ENCODE data around the gene EEF2K. TPM values are rescaled to one million over a fixed set of nuclear protein-coding genes. Genes with fewer than 3 reads are reported as not detected.

The EEF2K gene
- total and polyA plus RNA-seq, 2 of the 13 experiments (the other 11 are each of a cell fraction or from before 2014, with no cell fraction given), result 22.0 to 23.8 TPM

DNA sequence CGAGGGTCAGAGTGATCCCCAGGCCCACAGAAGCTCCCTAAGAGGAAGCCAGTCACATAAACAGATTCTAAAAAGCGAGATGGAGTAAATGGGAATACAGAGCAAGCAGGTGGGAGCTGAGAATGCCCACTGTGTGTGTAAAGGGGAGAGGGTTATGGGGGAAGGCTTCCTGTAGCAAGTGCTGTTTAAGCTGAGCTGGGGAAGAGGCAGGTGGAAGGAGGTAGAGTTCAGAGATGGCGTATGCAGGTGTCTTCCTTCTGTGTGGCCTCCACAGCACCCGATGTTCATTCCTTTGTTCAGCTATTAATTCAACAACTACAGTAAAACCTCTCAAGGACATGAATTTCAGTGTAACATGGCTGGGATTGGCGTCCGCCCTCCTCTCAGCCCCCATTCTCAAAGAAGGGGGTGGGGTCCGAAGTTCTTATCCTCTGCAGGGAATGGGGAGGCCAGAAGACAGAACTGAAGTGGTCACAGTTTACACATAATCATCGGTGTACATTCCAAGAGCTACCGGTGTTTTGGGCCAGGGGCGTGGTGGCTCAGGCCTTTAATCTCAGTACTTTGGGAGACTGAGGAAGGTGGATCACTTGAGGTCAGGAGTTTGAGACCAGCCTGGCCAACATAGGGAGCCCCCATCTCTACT, 1.8 kb downstream of the EEF2K start:
- CTCF ChIA-PET (ENCODE audit: low intra/inter-chr PET ratio, low total read pairs), result no interaction called here
- BruUV-seq (replicated peaks), result TSS peak; percentile 49
- no peaks in the 10 kb centered on the region; a peak in 1 of 5 replicates for H3K27me3 ChIP-seq (ENCODE audit: control insufficient read depth in 1 of 2, insufficient read depth in 2 of 2, low read length in 2 of 2)
- no peak overlapping the region for H2AFZ ChIP-seq (ENCODE audit: low read length)
- H4K20me1 ChIP-seq (ENCODE audit: insufficient read depth, low read length), result 0 out of 2 replicates have a peak, but pooled peaks cover 4% of the 10 kb centered on the region
- peaks cover 53% of the 10 kb centered on the region for H3K79me2 ChIP-seq (ENCODE audit: insufficient read depth, low read length)
- in situ Hi-C loops (cut with HindIII; ENCODE audit: extremely low pct_ligation_motif_present, low pct_unique_long_range_greater_than_20kb) (no loop called here), intact Hi-C loops (cut with micrococcal nuclease; ENCODE audit: unreplicated experiment) (loop anchor here (5.0 kb wide), 1 partner anchor 79 kb away; no protein-coding TSS in a partner anchor)
- peak overlapping the region; percentile 89 to 97 (median 93) for H3K4me3 ChIP-seq (replicated peaks in 1 of 3; ENCODE audit: insufficient read depth in 1 of 3, low read depth in 2 of 3, low read length in 3 of 3)
- FAIRE-seq (no peak), ATAC-seq (no peak), DNase-seq (ENCODE audit: low spot score) (no peak)
- H3K4me1 ChIP-seq (ENCODE audit: insufficient read depth, low read length), result peaks cover 63% of the 10 kb centered on the region
- H3K4me2 ChIP-seq (ENCODE audit: low read depth, low read length), result peak overlapping the region; percentile 96
- WGBS (ENCODE audit: low lambda C conversion rate), result 69% methylated on average over 10 of the region's 10 CpGs
- peak overlapping the region; percentile 85 for H3K9ac ChIP-seq (ENCODE audit: insufficient read depth, low read depth, low read length)
- peaks cover 4 to 12% of the 10 kb centered on the region in 2 experiments for H3K36me3 ChIP-seq (replicated peaks in 1 of 2; ENCODE audit: control insufficient read depth in 1 of 2, insufficient read depth in 2 of 2, low read length in 2 of 2)
- H3K27ac ChIP-seq (ENCODE audit: extremely low read length, insufficient read depth, low read length), result no peak overlapping the region
- H3K9me3 ChIP-seq (ENCODE audit: low read length), result no peaks in the 10 kb centered on the region
- POLR2A ChIA-PET, result interaction anchor here (1.4 to 5.4 kb wide), 3 partner anchors 11 to 89 kb away, joined by 4 to 78 read pairs (median 7); partner anchors contain the start of gene POLR3E
- TF ChIP-seq ZSCAN21 (CRISPR knock-in tag; IDR thresholded peaks at IDR 0.05; ENCODE audit: borderline replicate concordance) (0 out of 2 replicates have a peak, but pooled peaks have one; percentile 0), CHD4 (IDR thresholded peaks at IDR 0.05; ENCODE audit: borderline replicate concordance, low read length) (no peak), ZNF253 (CRISPR knock-in tag; IDR thresholded peaks at IDR 0.05; ENCODE audit: borderline replicate concordance) (0 out of 2 replicates have a peak, but pooled peaks have one; percentile 30), KDM2A (CRISPR knock-in tag; IDR thresholded peaks at IDR 0.05; ENCODE audit: borderline replicate concordance, low read depth) (0 out of 2 replicates have a peak, but pooled peaks have one; percentile 37), ZBTB20 (CRISPR knock-in tag; IDR thresholded peaks at IDR 0.05; ENCODE audit: borderline replicate concordance, low read depth) (0 out of 2 replicates have a peak, but pooled peaks have one; percentile 7), KAT7 (CRISPR knock-in tag; IDR thresholded peaks at IDR 0.05; ENCODE audit: borderline replicate concordance) (peak; percentile 65; the same call in 1 of the 2 replicates), ZNF839 (CRISPR knock-in tag; IDR thresholded peaks at IDR 0.05; ENCODE audit: borderline replicate concordance) (0 out of 2 replicates have a peak, but pooled peaks have one; percentile 67), ZZZ3 (CRISPR knock-in tag; IDR thresholded peaks at IDR 0.05; ENCODE audit: borderline replicate concordance) (no peak)
- TF ChIP-seq, protein P1, sequence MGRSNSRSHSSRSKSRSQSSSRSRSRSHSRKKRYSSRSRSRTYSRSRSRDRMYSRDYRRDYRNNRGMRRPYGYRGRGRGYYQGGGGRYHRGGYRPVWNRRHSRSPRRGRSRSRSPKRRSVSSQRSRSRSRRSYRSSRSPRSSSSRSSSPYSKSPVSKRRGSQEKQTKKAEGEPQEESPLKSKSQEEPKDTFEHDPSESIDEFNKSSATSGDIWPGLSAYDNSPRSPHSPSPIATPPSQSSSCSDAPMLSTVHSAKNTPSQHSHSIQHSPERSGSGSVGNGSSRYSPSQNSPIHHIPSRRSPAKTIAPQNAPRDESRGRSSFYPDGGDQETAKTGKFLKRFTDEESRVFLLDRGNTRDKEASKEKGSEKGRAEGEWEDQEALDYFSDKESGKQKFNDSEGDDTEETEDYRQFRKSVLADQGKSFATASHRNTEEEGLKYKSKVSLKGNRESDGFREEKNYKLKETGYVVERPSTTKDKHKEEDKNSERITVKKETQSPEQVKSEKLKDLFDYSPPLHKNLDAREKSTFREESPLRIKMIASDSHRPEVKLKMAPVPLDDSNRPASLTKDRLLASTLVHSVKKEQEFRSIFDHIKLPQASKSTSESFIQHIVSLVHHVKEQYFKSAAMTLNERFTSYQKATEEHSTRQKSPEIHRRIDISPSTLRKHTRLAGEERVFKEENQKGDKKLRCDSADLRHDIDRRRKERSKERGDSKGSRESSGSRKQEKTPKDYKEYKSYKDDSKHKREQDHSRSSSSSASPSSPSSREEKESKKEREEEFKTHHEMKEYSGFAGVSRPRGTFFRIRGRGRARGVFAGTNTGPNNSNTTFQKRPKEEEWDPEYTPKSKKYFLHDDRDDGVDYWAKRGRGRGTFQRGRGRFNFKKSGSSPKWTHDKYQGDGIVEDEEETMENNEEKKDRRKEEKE (IDR thresholded peaks at IDR 0.05), result no peak
- TF ChIP-seq, protein P2, sequence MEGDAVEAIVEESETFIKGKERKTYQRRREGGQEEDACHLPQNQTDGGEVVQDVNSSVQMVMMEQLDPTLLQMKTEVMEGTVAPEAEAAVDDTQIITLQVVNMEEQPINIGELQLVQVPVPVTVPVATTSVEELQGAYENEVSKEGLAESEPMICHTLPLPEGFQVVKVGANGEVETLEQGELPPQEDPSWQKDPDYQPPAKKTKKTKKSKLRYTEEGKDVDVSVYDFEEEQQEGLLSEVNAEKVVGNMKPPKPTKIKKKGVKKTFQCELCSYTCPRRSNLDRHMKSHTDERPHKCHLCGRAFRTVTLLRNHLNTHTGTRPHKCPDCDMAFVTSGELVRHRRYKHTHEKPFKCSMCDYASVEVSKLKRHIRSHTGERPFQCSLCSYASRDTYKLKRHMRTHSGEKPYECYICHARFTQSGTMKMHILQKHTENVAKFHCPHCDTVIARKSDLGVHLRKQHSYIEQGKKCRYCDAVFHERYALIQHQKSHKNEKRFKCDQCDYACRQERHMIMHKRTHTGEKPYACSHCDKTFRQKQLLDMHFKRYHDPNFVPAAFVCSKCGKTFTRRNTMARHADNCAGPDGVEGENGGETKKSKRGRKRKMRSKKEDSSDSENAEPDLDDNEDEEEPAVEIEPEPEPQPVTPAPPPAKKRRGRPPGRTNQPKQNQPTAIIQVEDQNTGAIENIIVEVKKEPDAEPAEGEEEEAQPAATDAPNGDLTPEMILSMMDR (CRISPR knock-in tag; IDR thresholded peaks at IDR 0.05), result 0 out of 2 replicates have a peak, but pooled peaks have one; percentile 6
- TF ChIP-seq, protein P3, sequence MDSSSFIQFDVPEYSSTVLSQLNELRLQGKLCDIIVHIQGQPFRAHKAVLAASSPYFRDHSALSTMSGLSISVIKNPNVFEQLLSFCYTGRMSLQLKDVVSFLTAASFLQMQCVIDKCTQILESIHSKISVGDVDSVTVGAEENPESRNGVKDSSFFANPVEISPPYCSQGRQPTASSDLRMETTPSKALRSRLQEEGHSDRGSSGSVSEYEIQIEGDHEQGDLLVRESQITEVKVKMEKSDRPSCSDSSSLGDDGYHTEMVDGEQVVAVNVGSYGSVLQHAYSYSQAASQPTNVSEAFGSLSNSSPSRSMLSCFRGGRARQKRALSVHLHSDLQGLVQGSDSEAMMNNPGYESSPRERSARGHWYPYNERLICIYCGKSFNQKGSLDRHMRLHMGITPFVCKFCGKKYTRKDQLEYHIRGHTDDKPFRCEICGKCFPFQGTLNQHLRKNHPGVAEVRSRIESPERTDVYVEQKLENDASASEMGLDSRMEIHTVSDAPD (CRISPR knock-in tag; IDR thresholded peaks at IDR 0.05), result no peak
- TF ChIP-seq, protein P4, sequence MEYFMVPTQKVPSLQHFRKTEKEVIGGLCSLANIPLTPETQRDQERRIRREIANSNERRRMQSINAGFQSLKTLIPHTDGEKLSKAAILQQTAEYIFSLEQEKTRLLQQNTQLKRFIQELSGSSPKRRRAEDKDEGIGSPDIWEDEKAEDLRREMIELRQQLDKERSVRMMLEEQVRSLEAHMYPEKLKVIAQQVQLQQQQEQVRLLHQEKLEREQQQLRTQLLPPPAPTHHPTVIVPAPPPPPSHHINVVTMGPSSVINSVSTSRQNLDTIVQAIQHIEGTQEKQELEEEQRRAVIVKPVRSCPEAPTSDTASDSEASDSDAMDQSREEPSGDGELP (IDR thresholded peaks at IDR 0.05; ENCODE audit: borderline replicate concordance, low read depth), result no peak
- TF ChIP-seq, protein P5, sequence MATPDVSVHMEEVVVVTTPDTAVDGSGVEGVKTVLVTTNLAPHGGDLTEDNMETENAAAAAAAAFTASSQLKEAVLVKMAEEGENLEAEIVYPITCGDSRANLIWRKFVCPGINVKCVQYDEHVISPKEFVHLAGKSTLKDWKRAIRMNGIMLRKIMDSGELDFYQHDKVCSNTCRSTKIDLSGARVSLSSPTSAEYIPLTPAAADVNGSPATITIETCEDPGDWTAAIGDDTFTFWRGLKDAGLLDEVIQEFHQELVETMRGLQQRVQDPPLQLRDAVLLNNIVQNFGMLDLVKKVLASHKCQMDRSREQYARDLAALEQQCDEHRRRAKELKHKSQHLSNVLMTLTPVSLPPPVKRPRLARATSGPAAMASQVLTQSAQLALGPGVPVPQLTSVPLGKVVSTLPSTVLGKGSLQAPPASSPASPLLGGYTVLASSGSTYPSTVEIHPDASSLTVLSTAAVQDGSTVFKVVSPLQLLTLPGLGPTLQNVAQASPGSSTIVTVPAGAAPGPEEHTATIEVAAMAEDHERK (CRISPR knock-in tag; IDR thresholded peaks at IDR 0.05; ENCODE audit: low read depth), result no peak

Data from HepG2 (cell line).